ENCODE results near the gene RERE.

DNA sequence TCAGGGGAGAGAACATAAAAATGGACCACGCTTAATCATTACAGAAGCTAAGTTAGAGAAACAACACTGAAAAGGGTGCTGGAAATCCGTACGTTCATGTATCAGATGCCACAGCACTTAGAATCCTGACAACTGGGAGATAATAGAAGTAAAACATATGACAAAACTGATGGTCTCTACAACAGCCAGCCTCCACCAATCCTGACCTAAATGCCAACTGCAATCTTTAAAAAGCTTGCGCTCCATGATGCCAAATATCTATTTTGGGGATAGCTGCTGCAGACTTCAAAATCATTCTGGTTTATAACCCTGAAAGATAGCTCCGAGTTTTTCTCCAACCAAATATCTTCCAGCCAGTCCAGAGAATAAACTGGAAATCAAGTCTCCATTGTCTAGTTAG lies 178.3 kb downstream of the RERE start:
- TF ChIP-seq CTCF (IDR thresholded peaks at IDR 0.05) (no peak), POLR2A (IDR thresholded peaks at IDR 0.05) (no peak)

Measured in uterus (tissue), 2 donors.